GM18873 (cell line): ENCODE measurements around the gene POFUT1.
"Not testable (repeated sequence)": the region's sequence is repeated elsewhere in the genome, so short reads cannot be mapped to it uniquely, and the experiment has no call there.

Source experiments
- ATAC-seq: cut with Tn5 transposase; IDR thresholded peaks from one replicate; pipeline ENCODE4 v1.9.1; 2021; ENCODE audit warnings: mild to moderate bottlenecking, moderate library complexity, moderate number of reproducible peaks; ENCODE audit not compliant: unreplicated experiment, low FRiP score

Gene POFUT1

GRCh38 chr20:32232326-32232886, 24.7 kb downstream of the POFUT1 start:
- no peak for ATAC-seq

GRCh38 chr20:32233286-32233685, 25.6 kb downstream of the POFUT1 start:
- no peak for ATAC-seq

- no peak for ATAC-seq
These were observed 26.6 kb downstream of the POFUT1 start for GRCh38 chr20:32234135-32234808.

GRCh38 chr20:32235331-32236047, 27.8 kb downstream of the POFUT1 start:
- no peak for ATAC-seq

- no peak for ATAC-seq
These were observed 28.4 kb downstream of the POFUT1 start for GRCh38 chr20:32236048-32236533.

GRCh38 chr20:32236819-32237218, 29.1 kb downstream of the POFUT1 start:
- no peak for ATAC-seq

DNA sequence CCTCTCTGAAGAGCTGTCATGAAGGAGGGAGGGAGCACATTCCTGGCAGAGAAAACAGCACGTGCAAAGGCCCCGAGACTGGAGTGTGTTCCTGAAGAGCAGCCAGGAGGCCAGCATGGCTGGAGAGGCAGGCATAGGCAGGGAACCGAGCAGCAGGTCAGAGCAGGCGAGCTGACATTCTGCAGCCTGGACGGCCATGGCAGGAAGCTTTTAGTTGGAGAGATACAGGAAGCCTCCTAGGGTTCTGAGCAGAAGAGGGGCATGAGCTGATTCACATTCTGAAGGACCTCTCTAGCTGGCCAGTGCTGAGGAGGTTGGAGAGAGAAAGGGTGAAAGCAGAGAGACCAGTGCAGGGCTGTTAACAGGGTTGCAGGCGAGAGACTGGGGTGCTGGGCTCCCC, 29.7 kb downstream of the POFUT1 start:
- ATAC-seq: no peak

DNA sequence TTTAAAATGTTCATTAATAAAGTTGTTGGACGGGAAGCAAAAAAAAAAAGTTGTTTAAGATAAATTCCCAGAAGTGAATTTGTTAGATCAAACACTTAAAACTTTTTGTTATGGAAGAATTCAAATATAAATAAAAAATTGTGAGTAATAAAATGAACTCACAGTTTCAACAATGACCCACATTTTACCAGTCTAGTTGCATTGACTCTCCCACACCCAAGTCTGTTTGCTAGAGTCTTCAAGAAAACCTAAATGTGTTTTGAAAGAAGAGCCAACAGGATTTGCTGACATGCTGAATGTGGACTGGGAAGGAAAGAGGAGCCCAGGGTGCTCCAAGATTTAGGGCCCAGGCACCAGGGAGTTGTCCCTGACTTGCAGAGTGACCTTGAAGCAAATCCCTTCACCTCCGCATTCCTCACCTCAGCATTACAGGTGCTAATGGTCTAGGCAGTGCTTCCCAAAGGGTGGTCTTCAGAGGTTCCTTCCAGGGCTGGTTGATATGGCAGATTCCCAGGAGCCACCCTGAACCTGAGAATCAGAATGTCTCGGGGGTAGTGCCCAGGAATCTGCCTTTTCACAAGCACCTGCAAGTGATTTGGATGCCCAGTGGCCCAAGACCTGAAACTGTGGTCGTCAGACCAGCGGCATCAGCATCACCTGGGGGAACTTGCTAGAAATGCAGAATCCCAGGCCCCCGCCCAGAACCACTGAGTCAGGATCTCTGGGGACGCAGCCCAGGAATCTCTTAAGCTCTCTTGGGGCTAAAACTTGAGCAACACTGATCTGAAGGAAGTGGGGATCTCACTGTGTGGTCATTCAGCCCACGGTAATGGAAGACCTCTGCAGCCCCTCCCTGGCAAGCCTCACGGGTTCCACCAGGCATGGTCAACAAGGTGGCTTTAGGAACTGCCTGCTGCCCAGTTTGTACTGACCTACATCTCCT, 31.1 kb downstream of the POFUT1 start:
- no peak for ATAC-seq

GRCh38 chr20:32240205-32240604, 32.5 kb downstream of the POFUT1 start:
- no peak for ATAC-seq

DNA sequence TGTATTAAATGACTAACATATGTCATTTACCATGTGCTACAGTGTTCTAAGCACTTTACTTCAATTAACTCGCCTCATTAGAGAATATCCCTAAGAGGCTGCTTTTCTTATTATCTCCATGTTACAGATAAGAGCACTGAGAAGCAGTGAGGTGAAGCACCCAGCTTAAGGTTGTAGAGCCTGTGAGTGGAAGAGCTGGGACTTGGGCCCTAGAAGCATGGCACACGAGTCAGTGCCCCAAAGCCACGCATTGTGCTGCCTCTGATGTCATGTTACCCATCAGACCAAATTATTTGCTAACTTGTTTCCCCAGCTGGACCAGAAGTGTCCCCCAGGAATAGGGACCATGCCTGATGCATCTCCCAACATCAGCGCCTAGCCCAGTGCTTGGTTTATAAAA, 34.1 kb downstream of the POFUT1 start:
- ATAC-seq: no peak

DNA sequence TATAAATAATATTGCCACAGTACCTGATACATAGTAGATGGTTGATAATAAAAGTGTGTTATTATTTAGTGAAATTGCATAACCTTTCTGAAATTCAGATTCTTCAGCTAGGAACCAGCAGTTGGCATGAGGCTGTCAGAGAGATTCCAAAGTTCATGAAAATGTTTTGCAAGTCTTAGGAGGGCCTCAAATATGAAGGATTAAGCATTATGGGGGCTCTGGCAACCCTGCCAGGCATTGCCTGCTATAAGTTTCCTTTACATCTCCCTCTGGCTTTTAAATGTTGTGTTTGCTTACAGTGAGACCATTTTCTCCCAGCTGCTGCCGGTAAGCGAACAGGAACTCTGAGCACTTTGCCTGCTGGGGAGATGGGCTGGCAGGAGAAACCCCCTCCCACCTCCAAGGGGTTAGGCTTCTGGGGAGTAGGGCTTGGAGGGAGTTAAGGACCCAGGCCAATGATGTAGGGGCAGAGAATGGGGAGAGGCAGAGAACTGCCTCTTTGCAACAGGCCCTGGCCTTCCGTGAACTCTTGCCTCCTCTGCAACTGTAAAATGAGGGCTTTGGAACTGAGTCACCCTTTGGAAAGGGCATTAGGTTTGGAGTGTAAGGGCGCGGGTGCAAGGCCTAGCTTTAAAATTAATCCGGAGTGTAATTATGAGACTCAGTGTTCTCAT, 36.6 kb downstream of the POFUT1 start:
- ATAC-seq: no peak

- no peak for ATAC-seq
These were observed 37.3 kb downstream of the POFUT1 start for GRCh38 chr20:32244959-32245358.

DNA sequence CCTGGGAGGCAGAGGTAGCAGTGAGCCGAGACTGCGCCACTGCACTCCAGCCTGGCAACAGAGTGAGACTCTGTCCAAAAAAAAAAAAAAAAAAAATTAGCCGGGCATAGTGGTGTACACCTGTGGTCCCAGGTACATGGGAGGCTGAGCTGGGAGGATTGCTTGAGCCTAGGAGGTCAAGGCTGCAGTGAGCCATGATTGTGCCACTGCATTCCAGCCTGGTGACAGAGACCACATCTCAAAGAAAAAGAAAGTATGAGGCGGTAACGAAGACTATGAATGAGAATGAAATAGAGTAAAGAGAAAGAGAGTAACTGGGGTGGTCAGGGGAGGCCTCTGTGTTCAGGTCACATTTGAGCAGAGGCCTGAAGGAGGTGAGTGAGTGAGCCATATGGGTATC, 38.5 kb downstream of the POFUT1 start:
- ATAC-seq: not testable (repeated sequence)

- ATAC-seq: no peak
These were observed 40.4 kb downstream of the POFUT1 start for GRCh38 chr20:32248043-32248442.

DNA sequence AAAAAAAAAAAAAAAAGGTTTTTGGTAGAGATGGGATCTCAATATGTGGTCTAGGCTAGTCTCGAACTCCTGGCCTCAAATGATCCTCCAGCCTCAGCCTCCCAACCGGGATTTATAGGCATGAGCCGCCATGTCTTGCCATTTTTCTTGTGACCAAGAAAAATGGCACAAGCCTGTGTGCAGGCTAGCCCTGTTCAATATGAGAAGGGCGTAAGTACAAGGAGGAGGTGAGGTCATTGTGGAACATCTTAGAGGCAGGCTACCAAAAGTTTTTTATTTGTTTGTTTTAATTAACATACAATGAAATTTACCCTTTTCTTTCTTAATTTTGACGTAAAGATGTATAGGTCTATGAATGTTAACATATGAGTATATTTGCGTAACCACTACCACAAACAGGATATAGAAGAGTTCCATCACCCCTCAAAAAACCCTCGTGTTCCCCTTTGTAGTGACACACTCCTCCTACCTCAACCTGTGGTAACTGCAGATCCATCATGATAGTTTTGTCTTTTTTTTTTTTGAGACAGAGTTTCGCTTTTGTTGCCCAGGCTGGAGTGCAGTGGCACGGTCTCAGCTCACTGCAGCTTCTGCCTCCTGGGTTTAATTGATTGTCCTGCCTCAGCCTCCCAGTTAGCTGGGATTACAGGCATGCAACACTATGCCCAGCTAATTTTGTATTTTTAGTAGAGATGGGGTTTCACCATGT, 41.5 kb downstream of the POFUT1 start:
- no peak for ATAC-seq

DNA sequence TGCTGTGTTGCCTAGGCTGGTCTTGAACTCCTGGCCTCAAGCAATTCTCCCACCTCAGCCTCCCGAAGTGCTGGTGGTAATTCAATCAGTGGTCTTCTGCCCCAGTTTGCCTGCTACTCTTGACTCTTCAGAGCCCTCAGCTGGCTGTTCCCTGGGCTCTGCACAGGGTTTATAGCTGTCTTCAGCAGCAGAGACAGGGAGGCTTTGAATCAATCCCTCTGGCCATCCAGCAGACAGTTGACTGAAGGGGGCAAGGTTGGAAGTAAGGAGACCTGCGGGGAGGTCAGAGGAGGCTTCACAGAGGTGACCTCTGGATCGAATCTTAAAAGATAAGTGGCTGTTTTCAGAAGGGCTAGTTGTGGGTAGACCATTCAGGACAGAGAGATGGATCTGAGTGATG, 43.8 kb downstream of the POFUT1 start:
- no peak for ATAC-seq

DNA sequence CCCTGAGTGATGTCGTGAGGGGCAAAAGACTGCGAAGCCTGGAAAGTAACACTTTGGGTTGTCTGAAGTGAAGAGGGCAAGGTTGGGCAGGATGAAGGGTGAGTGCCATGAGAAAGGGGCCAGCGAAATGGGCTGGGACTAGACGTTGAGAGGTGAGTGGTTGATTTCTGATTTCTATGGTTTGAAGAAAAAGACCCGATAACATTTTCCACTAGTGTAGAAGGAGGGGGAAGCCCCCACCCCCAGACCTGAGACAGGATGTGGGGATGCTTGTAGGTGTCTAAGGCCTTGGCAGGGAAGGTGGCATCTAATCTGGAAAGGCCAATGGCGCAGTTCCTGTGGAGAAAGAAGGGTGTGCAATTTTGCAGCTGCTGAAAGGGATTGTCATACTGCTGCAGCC, 44.5 kb downstream of the POFUT1 start:
- no peak for ATAC-seq

GRCh38 chr20:32260973-32261372, 53.3 kb downstream of the POFUT1 start:
- ATAC-seq: not testable (repeated sequence)

GRCh38 chr20:32261644-32262043, 54.0 kb downstream of the POFUT1 start:
- ATAC-seq: no peak
